Measurements from ENCODE around the gene TMEM176A.
A peak's percentile ranks its signal among the peaks of the same experiment; 100 is the strongest.
"Not testable (repeated sequence)": the region's sequence is repeated elsewhere in the genome, so short reads cannot be mapped to it uniquely, and the experiment has no call there.

TMEM176A gene, protein sequence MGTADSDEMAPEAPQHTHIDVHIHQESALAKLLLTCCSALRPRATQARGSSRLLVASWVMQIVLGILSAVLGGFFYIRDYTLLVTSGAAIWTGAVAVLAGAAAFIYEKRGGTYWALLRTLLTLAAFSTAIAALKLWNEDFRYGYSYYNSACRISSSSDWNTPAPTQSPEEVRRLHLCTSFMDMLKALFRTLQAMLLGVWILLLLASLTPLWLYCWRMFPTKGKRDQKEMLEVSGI

GRCh38 chr7:150800581-150801241 is at the start of gene TMEM176A:
Gene TMEM176A (plus strand): TSS chr7:150800769. CDS start chr7:150801551, 782 bp downstream.
- DNase-seq (ENCODE audit: low spot score): no peak

DNA sequence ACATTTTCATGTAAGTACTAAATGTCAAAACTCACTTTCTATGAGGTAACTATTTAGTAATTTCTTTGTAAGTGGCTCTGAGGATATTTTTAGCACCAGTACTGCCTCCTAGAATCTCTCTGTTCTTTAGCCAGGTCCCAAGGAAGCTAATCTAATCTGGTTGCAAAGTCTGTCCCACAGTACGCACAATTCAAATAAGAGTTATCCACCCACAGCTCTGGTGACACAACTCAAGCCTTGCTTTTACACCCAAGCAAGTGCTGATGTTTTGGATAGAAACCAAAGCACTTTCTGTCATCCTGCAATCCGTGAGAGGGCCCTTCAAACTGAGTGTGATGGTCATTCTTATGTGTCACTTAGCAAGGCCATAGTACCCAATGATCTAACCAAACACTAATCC is 48.9 kb upstream of the TMEM176A start:
- DNase-seq (ENCODE audit: low spot score): no peak

- no peak for DNase-seq (ENCODE audit: low spot score)
Measured at GRCh38 chr7:150753239-150753638, 47.3 kb upstream of the TMEM176A start.

DNA sequence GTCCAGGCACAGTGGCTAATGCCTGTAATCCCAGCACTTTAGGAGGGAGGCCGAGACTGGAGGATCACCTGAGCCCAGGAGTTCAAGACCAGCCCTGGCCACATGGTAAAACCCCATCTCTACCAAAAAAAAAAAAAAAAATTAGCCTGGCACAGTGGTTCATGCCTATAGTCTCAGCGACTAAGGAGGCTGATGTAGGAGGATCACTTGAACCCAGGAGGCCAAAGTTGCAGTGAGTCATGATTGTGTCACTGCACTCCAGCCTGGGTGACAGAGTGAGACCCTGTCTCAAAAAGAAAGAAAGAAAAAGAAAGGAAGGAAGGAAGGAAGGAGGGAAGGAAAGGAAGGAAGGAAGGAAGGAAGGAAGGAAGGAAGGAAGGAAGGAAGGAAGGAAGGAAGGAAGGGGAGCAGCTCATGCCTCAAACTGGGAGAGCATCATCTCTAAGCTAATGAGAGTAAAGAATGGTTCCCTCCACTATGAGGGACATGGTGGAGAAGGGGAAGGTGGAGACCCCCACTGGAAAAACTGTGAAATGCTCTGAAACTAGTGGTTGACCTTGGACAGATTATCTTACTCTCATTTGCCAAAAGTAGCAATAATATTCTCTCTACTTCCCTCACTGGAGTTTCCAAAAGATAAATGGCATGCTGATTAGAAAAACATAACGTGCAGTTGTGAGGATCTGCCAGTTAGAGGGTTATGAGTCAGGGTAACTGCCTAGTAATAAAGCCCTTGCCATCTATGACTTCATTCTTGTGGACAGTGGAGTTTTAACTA is 46.6 kb upstream of the TMEM176A start:
- no peak for DNase-seq (ENCODE audit: low spot score)

DNA sequence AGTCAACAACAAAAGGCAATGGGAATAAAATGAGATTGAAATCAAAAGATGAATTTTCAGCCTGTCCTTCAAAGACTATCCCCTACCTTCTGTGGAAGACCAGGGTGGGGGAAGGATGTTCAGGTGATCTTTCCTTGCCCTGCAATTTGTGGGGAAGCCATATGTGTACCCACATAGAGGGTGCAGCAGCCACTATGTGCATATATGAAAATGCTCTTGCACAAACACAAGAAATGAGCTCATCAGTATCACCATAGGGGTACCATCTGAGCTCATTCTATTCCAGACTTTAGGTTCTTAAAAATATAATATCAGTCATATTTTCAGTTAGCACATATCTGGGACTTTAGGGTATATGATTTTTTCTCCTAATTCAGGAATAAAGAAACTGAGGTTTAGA is 45.6 kb upstream of the TMEM176A start:
- no peak for DNase-seq (ENCODE audit: low spot score)

DNA sequence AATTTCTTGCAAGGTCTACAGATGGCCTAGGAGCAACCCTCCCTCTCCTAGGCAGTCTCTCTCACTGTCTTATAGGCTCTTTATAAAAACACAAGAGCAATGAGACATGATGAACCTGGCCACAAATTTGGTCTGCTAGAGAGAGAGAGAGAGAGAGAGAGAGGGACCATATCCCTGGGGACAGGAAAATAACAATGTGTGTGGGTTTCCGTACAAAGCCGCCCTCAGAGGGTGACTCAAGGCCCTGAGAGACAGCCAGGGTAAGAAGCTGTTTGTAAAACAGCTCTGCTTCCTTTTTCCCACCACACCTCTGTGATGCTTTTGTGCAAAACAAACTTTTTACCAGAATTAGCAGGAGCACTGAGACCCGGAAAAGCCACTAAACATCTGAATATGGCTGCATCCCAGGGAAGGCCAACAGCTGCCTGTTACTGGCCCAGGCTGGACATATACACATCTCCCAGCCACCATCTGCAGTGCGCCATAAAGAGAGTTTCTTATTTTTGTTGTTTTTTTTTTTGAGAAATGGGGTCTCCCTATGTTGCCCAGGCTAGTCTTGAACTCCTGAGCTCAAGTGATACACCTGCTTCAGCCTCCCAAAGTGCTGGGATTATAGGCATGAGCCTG is 45.0 kb upstream of the TMEM176A start:
- no peak for DNase-seq (ENCODE audit: low spot score)

DNA sequence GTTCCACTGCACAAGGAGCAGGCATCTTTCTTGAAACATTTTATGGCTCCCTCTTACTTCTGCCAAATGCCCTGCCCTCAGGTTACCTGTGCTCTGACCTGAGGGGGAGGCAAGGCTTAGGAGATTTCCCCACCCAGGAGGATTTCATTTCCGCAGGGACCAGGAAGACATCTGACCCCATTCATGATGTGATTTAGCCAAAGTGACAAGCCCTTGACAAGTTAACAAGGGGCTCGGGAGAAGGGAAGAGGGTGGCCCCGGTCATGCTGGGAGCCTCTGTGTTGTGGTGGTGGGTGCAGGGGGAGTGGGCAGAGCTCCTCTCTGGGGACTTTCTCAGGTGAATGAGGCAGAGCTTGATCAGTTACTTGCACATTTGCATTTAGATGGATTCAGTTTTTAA is 44.4 kb upstream of the TMEM176A start:
- no peak for DNase-seq (ENCODE audit: low spot score)

- no peak for DNase-seq (ENCODE audit: low spot score)
Measured at GRCh38 chr7:150756858-150757257, 43.7 kb upstream of the TMEM176A start.

GRCh38 chr7:150759479-150759878 is 41.1 kb upstream of the TMEM176A start:
- DNase-seq (ENCODE audit: low spot score): no peak

DNA sequence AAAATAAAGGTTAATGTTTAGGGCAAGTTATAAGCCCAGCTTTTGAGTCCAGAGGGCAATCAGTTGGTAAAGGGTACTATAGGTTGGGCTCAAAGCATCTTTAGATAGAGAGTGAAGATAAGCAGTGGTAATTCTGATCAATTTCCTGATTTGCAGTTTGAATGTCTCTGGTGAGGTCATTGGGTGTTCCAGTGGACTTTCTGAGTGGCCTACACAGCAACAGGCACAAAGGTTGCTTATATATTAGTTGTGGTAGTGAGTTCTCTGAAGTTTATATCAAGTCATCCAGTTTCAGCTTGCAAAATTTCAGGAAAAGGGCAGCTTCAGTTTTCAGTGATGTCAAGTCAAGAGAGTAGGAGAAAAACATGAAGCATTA is 34.2 kb upstream of the TMEM176A start:
- no peak for DNase-seq (ENCODE audit: low spot score)

DNA sequence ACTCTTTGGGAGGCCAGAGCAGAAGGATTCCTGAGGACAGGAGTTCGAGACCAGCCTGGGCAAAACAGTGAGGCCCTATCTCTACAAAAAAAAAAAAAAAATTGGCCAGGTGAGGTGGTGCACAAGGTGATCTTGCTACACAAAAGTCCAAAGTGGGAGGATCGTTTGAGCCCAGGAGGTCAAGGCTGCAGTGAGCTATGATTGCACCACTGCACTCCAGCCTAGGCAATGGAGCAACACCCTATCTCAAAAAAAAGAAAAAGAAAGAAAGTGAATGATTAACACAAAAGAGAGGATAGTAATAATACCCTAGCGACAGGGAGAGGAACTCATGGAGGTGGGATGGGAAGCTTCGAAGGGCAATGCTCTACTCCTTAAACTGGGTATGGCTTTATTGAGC is 30.8 kb upstream of the TMEM176A start:
- DNase-seq (ENCODE audit: low spot score): no peak

DNA sequence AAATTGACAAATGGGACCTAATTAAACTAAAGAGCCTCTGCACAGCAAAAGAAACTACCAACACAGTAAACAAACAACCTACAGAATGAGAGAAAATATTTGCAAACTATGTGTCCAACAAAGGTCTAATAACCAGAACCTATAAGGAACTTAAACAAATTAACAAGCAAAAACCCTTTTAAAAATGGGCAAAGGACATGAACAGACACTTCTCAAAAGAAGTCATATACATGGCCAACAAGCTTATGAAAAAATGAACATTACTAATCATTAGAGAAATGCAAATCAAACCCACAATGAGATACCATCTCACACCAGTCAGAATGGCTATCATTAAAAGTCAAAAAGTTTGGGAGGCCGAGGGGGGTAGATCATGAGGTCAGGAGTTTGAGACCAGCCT is 26.4 kb upstream of the TMEM176A start:
- DNase-seq (ENCODE audit: low spot score): not testable (repeated sequence)

GRCh38 chr7:150778014-150778737 is 22.4 kb upstream of the TMEM176A start:
- DNase-seq (ENCODE audit: low spot score): no peak

DNA sequence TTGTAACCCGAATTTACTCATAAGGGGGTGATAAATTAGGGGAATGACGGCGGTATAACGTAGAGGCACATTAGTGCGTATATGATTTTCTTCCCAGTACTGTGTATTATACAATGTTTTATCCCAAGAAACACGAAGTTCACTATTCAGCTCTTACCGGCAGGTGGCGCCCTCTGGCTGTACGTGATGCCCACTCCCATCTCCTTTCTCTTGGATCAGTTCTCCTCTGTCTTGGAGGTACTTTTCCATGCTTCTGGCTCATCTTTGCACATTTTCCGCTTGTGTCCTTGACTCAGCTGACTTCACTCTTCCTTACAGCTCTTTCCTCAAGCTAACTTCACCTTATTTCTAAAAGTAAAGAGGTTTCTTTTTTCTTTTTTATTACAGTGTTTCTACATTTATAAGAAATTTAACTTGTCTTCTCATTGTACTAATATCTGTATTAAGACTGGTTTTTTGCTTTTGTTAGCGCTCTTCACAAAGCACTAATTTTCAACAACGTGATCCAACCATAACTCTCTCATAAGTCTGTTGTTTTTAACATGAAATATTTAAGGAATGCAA is 21.7 kb upstream of the TMEM176A start:
- peak; percentile 61 for DNase-seq (ENCODE audit: low spot score)

DNA sequence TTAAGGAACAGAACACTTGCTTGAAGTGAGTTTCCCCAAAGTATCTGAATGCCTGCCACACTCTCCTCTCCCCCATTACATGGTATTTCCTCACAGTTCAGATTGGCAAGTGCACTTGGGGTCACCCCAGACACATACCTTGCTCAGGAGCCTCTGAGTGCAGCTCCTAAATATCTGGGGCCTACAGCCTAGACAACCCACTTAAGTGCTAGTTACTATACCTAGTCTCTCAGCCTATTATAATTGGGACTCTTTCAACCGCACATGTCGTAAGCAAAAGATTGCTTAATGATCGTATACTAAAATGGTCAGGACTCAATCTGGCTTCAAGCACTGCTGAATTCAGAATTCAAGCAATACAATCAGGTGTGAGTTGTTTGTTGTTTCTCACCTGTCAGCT is 20.3 kb upstream of the TMEM176A start:
- no peak for DNase-seq (ENCODE audit: low spot score)

DNA sequence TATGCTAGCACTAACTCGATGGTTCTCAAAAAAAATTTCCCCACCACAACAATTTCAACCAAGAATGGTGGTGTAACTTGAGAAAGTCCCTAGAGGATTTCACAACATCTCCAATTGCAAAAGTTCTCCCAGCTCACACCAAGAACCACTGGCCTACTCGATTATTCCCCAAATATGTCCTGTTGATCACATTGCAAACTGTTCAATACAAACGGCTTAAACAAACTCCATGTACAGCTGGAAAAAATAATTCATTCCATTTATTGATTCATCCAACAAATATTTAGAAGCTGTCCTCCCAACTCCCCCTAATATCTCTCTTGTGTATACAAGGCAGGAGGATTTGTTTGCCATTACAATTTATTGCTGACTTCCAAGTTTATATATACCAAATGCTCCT is 19.5 kb upstream of the TMEM176A start:
- DNase-seq (ENCODE audit: low spot score): no peak

GRCh38 chr7:150781961-150782360 is 18.6 kb upstream of the TMEM176A start:
- DNase-seq (ENCODE audit: low spot score): no peak

GRCh38 chr7:150784120-150784736 is 16.3 kb upstream of the TMEM176A start:
- no peak for DNase-seq (ENCODE audit: low spot score)

DNA sequence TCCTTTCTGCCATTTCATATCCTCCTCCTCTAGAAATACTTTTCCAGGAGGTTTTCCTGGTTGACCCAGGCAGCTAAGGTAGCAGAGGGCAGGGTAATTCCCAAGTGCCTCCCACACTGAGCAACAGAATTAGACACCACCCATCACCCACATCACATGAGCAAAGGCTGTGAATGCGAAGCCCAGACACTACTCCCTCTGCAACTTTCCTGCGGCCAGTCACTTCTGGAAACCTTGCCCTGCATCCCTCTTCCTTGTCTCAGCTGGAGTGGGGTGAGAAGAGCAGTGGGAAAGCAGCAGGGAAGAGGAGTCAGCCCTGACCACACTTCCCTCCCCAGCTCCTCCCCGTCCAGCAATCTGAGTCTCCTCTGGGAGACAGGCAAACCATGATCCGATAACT is 15.6 kb upstream of the TMEM176A start:
- DNase-seq (ENCODE audit: low spot score): no peak

DNA sequence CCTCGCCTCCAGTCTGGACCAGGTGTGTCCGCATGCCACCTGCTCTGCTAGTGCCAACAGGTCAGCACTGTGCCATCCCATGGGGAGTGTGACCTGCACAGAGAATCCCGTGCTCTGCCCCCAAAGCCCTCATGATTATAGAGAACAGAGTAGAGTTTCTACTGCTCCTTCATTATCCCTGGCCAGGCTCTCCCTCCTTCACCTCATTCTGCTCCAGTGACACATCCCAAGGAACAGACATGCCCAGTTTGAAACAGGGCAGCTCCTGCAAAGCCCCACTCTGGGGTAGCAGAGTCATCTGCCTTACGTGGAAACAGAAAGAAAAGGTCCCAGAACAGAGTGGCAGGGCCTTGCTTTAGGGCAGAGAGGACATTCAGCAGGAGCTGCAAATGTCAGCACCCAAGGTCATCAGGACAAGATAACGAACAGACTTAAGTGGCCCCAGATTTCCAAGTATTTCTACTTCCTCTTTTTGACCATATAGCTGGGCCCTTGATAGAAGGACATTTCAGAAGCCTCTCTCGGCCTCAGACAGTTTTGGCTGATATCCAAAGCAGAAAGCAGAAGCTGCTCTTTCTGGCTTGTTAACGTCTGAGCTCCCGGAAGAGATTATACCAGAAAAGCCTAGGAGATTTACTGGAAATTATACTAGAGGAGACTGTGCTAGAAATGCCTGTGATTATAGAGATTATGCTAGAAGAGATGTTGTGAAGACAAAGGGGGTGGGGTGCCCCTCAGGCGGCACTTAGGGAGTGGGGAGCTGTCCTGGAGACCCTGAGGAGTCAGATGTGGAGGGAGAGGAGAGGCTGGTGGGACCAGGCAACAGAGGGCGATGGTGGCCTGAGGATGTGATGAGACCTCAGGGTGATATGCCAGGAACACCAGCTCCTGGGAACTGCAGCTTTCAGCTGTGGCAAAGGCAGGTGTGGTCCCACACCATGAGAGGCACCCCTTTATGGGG is 13.0 kb upstream of the TMEM176A start:
- DNase-seq (ENCODE audit: low spot score): peak; percentile 57
